Testis (tissue), 3 donors: ENCODE data around the gene ABHD5. TPM values are rescaled to one million over a fixed set of nuclear protein-coding genes. Genes with fewer than 3 reads are reported as not detected.

Experiments used
- DNase-seq: peaks from one replicate; pipeline ENCODE4 v3.0.0-alpha.2; 2019
- H3K27ac ChIP-seq, 2 donors: fragments of 200-600 bp; sonication (generic); one replicate each; pipeline ENCODE4 v1.5.1; 2019
- H3K27me3 ChIP-seq: fragments of 200-600 bp; sonication (generic); one replicate; pipeline ENCODE4 v1.5.1; 2019
- H3K36me3 ChIP-seq: fragments of 200-600 bp; sonication (generic); one replicate; pipeline ENCODE4 v1.5.1; 2017; ENCODE audit warnings: low read depth; ENCODE audit errors: missing control alignments
- H3K4me1 ChIP-seq: fragments of 200-600 bp; sonication (generic); one replicate; pipeline ENCODE4 v1.5.1; 2019
- H3K4me3 ChIP-seq, 2 donors: fragments of 200-600 bp; sonication (generic); one replicate each; pipeline ENCODE4 v1.5.1; 2017 to 2019
- H3K9me3 ChIP-seq: fragments of 200-600 bp; sonication (generic); one replicate; pipeline ENCODE4 v1.5.1; 2017
- CTCF ChIP-seq, 3 experiments: fragments of 450-650 bp in 2 of 3; fragments of 200-600 bp in 1 of 3; sonication (generic) in 1 of 3; IDR thresholded peaks; one replicate each; pipeline ENCODE4 v1.5.1; 2016 to 2019; ENCODE audit warnings: antibody characterized with exemption in 3 of 3, mild to moderate bottlenecking in 2 of 3, moderate library complexity in 1 of 3
- POLR2A ChIP-seq: fragments of 450-650 bp; IDR thresholded peaks from one replicate; pipeline ENCODE4 v1.6.1; 2017; ENCODE audit warnings: antibody characterized with exemption, mild to moderate bottlenecking, moderate library complexity
- WGBS, 2 donors: methylation state at CpG; one replicate each; pipeline ENCODE4 v1.1.5; 2018; 5-methylcytosine and 5-hydroxymethylcytosine counted together
- intact Hi-C: fragments of 100-400 bp; cut with DNase I; formaldehyde crosslinking; loops from one replicate; pipeline ENCODE4 v1.15.1; 2023; ENCODE audit warnings: low total_unique reads
- polyA plus RNA-seq: library from polyadenylated mRNA; stranded (reverse); fragments of 350-450 nt; fragmentation: Illumina TruSeq; extraction: RNeasy Lipid Tissue Mini Kit (QIAGEN cat#74804); gene quantifications from one replicate; pipeline ENCODE4 v1.2.3, GENCODE V29; 2014; ENCODE audit warnings: low read depth, low replicate concordance; ENCODE audit not compliant: insufficient read depth
- total RNA-seq, 2 donors: library from RNA; depleted of rRNA; stranded (reverse); fragments of >200 nt; gene quantifications; one replicate each; pipeline ENCODE4 v1.2.3, GENCODE V29; 2016

The ABHD5 gene
- total and polyA plus RNA-seq, 3 donors from 2014 or later, result 22.8 to 36.3 (median 25.0) TPM

DNA sequence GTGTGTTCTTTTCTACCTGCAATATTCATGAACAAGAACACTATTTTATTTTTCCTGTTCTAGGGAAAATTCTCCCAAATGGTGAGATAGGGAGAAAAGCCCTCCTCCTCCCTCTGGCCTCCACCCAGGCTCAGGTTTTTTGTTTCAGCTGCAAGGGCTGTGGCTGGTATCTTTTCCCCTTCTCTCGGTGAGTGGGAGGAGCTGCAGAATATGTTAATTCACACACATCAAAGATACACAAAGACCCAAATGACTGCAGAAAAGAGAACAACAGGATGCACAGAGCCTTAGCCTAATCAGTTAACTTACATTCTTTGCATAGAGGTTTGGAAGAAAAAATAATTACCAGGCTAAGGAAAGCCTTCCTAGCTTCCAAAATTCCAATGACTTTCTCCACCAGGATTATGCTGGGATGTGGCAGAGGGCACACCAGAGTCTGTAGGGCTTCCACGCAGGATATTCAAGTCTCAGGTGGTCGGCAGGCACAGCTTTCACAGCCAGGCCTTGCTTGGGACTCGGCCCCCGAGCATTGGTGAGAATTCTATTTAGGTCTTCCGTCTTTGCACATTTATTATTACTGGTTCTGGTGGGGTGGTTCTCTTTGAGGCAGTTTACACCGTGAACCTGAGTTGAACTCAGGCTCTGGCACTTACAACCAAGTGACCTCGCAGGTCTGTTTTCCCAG is 64.9 kb downstream of the ABHD5 start:
- TF ChIP-seq CTCF (IDR thresholded peaks at IDR 0.05), result no peak
- TF ChIP-seq POLR2A, result no peak
- Histone ChIP-seq H3K9me3 (no peaks in the 10 kb centered on the region), H3K27ac (no peak overlapping the region), H3K36me3 (no peaks in the 10 kb centered on the region), H3K4me3 (no peak overlapping the region), H3K27me3 (no peaks in the 10 kb centered on the region), H3K4me1 (no peaks in the 10 kb centered on the region)
- 72 to 79% methylated on average over 8 of the region's 8 CpGs for WGBS, 2 donors
- DNase-seq, result no peak
- intact Hi-C loops, result no loop called here

DNA sequence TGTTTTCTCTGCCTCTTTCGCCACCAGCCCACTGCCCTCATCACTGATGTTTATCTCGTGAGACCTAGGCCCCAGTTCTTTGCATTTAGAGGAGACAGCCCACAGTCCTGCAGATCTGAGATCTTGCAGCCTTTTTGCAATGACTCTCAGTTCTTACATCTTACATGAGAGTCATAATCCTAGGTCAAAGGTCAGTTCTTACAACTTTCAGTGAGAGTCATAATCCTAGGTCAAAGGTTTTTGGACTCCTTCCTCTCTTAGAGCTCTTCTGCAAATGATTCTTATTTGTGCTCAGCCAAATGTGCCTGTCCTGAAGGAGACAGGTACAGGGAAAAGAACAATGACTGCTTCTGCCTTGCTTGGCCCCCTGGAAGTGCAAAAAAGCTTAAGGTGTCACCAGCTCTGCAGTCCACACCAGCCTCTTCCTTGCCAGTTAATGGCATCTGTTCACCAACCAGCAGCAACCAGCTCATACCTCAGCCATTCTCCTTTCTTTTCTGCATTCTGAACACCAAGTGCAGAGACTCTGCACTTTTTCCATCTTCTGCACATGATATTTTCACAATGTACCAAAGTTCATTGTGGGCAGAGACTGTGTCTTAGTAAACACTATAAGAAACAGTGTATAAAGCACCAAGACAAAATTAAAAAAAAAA is 67.1 kb downstream of the ABHD5 start:
- Histone ChIP-seq H3K9me3 (no peaks in the 10 kb centered on the region), H3K27me3 (no peaks in the 10 kb centered on the region), H3K36me3 (no peaks in the 10 kb centered on the region), H3K27ac (no peak overlapping the region), H3K4me3 (no peak overlapping the region), H3K4me1 (no peaks in the 10 kb centered on the region)
- intact Hi-C loops, result no loop called here
- 87 to 95% methylated on average over 2 of the region's 2 CpGs for WGBS, 2 donors
- TF ChIP-seq CTCF (IDR thresholded peaks at IDR 0.05), result no peak
- no peak for TF ChIP-seq POLR2A
- no peak for DNase-seq

DNA sequence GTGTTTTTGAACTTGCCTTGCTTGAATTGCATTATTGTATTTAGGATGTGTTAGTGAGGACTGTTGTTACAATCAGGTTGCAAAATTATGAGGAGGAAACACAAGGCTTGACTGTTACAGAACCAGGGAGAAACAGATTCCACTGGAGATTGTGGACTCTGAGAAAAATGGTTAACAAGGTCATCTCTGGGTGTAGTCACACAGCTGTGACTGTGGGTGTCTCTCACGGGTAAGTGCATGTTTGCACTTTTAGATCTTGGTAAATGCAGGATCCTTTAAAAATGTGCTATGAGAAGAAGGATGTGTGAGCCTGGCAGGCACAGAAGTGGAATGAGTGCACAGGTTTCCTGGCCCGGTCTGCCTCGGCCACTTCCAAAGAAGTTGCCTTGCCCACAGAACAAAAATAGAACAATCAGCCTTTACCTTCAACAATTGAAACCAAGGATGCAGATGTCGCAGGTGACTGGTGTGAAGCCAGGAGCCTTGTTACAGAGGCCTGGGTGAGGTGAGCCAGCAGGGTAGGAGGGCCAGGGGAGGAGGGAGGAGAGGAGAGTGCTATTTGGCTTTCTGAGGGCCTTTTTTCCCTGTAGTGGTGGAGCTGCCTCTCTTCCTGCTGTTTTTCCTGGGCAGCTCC is 68.0 kb downstream of the ABHD5 start:
- TF ChIP-seq CTCF (IDR thresholded peaks at IDR 0.05) (no peak), POLR2A (no peak)
- Histone ChIP-seq H3K9me3 (no peaks in the 10 kb centered on the region), H3K4me1 (no peaks in the 10 kb centered on the region), H3K4me3 (no peak overlapping the region), H3K27me3 (no peaks in the 10 kb centered on the region), H3K27ac (no peak overlapping the region), H3K36me3 (no peaks in the 10 kb centered on the region)
- intact Hi-C loops, result no loop called here
- no peak for DNase-seq
- 45 to 50% methylated on average over 4 of the region's 4 CpGs for WGBS, 2 donors

DNA sequence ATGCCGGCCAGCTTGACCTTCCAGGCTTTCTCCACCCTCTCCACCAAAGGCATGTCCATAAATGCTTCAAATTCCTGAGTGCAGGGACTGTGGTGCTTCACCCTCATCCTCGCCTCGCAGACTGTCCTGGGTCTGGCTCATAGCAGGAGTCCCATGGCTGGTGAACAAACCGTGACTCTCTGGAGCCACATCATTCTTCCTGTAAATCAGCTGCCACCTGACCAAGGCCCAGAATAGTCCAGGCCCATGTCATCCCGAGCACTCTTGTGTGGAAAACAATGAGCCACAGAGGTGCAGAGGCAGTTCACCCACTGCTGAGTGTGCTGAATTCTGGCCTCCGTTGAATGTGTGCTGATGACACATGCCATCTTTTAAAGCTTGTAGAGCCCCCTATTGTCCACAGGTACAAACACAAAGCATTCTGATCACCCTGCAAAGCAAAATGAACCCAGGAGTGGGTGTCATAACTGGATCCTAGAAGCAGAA is 68.6 kb downstream of the ABHD5 start:
- intact Hi-C loops, result no loop called here

More for the DNA sequence above, 68.6 kb downstream of the ABHD5 start:
- Histone ChIP-seq H3K27me3 (no peaks in the 10 kb centered on the region), H3K36me3 (no peaks in the 10 kb centered on the region), H3K4me1 (no peaks in the 10 kb centered on the region), H3K27ac (no peak overlapping the region), H3K9me3 (no peaks in the 10 kb centered on the region), H3K4me3 (no peak overlapping the region)
- DNase-seq, result no peak
- 69 to 76% methylated on average over 6 of the region's 6 CpGs for WGBS, 2 donors
- TF ChIP-seq CTCF (IDR thresholded peaks at IDR 0.05), result no peak
- no peak for TF ChIP-seq POLR2A
